BLaER1 (cell line): ENCODE data around the gene IQCH.

Source experiments
- H3K27ac ChIP-seq: shearing (Covaris generic); formaldehyde crosslinking; 2 replicates; pipeline ENCODE4 v1.8.1; 2022
- H3K27me3 ChIP-seq: shearing (Covaris generic); formaldehyde crosslinking; 2 replicates; pipeline ENCODE4 v1.8.1; 2022
- H3K36me3 ChIP-seq: shearing (Covaris generic); formaldehyde crosslinking; 2 replicates; pipeline ENCODE4 v1.8.1; 2022
- H3K4me1 ChIP-seq: shearing (Covaris generic); formaldehyde crosslinking; 2 replicates; pipeline ENCODE4 v1.8.1; 2022
- H3K4me2 ChIP-seq: shearing (Covaris generic); formaldehyde crosslinking; 2 replicates; pipeline ENCODE4 v1.8.1; 2022
- H3K4me3 ChIP-seq: shearing (Covaris generic); formaldehyde crosslinking; 2 replicates; pipeline ENCODE4 v1.8.1; 2022
- H3K9ac ChIP-seq: shearing (Covaris generic); formaldehyde crosslinking; 2 replicates; pipeline ENCODE4 v1.8.1; 2022
- H3K9me3 ChIP-seq: shearing (Covaris generic); formaldehyde crosslinking; 2 replicates; pipeline ENCODE4 v1.8.1; 2022
- H4K20me1 ChIP-seq: shearing (Covaris generic); formaldehyde crosslinking; 2 replicates; pipeline ENCODE4 v1.8.1; 2022
- Cebpa-rat ChIP-seq: shearing (Covaris generic); IDR thresholded peaks from 2 replicates; pipeline ENCODE4 v1.8.1; 2022

The IQCH gene

GRCh38 chr15:67319961-67320360 is 65.4 kb downstream of the IQCH start:
- TF ChIP-seq Cebpa-rat, result no peak
- Histone ChIP-seq H3K27ac (no peak overlapping the region), H3K4me2 (no peak overlapping the region), H3K9ac (no peak overlapping the region), H3K4me1 (no peaks in the 10 kb centered on the region), H3K9me3 (peaks cover 16% of the 10 kb centered on the region), H3K27me3 (no peaks in the 10 kb centered on the region), H3K4me3 (no peak overlapping the region), H3K36me3 (no peaks in the 10 kb centered on the region), H4K20me1 (no peaks in the 10 kb centered on the region)

GRCh38 chr15:67321352-67321751 is 66.8 kb downstream of the IQCH start:
- H3K27me3 ChIP-seq, result no peaks in the 10 kb centered on the region

GRCh38 chr15:67322481-67322880 is 67.9 kb downstream of the IQCH start:
- no peaks in the 10 kb centered on the region for H3K36me3 ChIP-seq
- no peaks in the 10 kb centered on the region for H4K20me1 ChIP-seq
- no peak overlapping the region for H3K4me2 ChIP-seq
- no peaks in the 10 kb centered on the region for H3K27me3 ChIP-seq
- no peaks in the 10 kb centered on the region for H3K4me1 ChIP-seq
- no peak overlapping the region for H3K27ac ChIP-seq
- TF ChIP-seq Cebpa-rat, result no peak
- H3K9ac ChIP-seq, result no peak overlapping the region
- H3K9me3 ChIP-seq, result peaks cover 19% of the 10 kb centered on the region
- H3K4me3 ChIP-seq, result no peak overlapping the region

More at GRCh38 chr15:67321352-67321751, 66.8 kb downstream of the IQCH start:
- Histone ChIP-seq H3K36me3 (no peaks in the 10 kb centered on the region), H3K9me3 (peaks cover 16% of the 10 kb centered on the region), H3K4me1 (no peaks in the 10 kb centered on the region), H3K27ac (no peak overlapping the region), H3K4me3 (no peak overlapping the region), H3K9ac (no peak overlapping the region), H3K4me2 (no peak overlapping the region), H4K20me1 (no peaks in the 10 kb centered on the region)
- no peak for TF ChIP-seq Cebpa-rat

GRCh38 chr15:67327312-67327711 is 72.7 kb downstream of the IQCH start:
- Histone ChIP-seq H3K4me3 (no peak overlapping the region), H3K36me3 (no peaks in the 10 kb centered on the region), H3K27ac (no peak overlapping the region), H3K27me3 (no peaks in the 10 kb centered on the region), H3K4me1 (no peaks in the 10 kb centered on the region), H4K20me1 (no peaks in the 10 kb centered on the region), H3K9ac (no peak overlapping the region), H3K4me2 (no peak overlapping the region), H3K9me3 (peaks cover 23% of the 10 kb centered on the region)
- no peak for TF ChIP-seq Cebpa-rat

GRCh38 chr15:67327737-67328136 is 73.2 kb downstream of the IQCH start:
- TF ChIP-seq Cebpa-rat, result no peak
- Histone ChIP-seq H3K9me3 (peaks cover 19% of the 10 kb centered on the region), H3K4me2 (no peak overlapping the region), H3K27ac (no peak overlapping the region), H3K27me3 (no peaks in the 10 kb centered on the region), H3K4me3 (no peak overlapping the region), H3K4me1 (no peaks in the 10 kb centered on the region), H4K20me1 (no peaks in the 10 kb centered on the region), H3K36me3 (no peaks in the 10 kb centered on the region), H3K9ac (no peak overlapping the region)

GRCh38 chr15:67329984-67330733 is 75.6 kb downstream of the IQCH start:
- no peak overlapping the region for H3K27ac ChIP-seq
- no peak overlapping the region for H3K4me3 ChIP-seq
- no peak overlapping the region for H3K4me2 ChIP-seq
- H3K36me3 ChIP-seq, result no peaks in the 10 kb centered on the region
- no peaks in the 10 kb centered on the region for H3K27me3 ChIP-seq
- H3K9ac ChIP-seq, result no peak overlapping the region
- H3K4me1 ChIP-seq, result no peaks in the 10 kb centered on the region
- TF ChIP-seq Cebpa-rat, result no peak
- H4K20me1 ChIP-seq, result no peaks in the 10 kb centered on the region
- H3K9me3 ChIP-seq, result peaks cover 8% of the 10 kb centered on the region

GRCh38 chr15:67331676-67332075 is 77.1 kb downstream of the IQCH start:
- Histone ChIP-seq H3K9ac (no peak overlapping the region), H3K4me3 (no peak overlapping the region), H3K27me3 (no peaks in the 10 kb centered on the region), H3K36me3 (no peaks in the 10 kb centered on the region), H3K27ac (no peak overlapping the region), H3K9me3 (peaks cover 8% of the 10 kb centered on the region), H3K4me2 (no peak overlapping the region), H4K20me1 (no peaks in the 10 kb centered on the region), H3K4me1 (no peaks in the 10 kb centered on the region)
- no peak for TF ChIP-seq Cebpa-rat

- H3K27ac ChIP-seq, result no peak overlapping the region
- H3K9ac ChIP-seq, result no peak overlapping the region
- TF ChIP-seq Cebpa-rat, result no peak
- H4K20me1 ChIP-seq, result no peaks in the 10 kb centered on the region
- H3K4me1 ChIP-seq, result no peaks in the 10 kb centered on the region
- no peaks in the 10 kb centered on the region for H3K9me3 ChIP-seq
- H3K4me3 ChIP-seq, result no peak overlapping the region
- no peak overlapping the region for H3K4me2 ChIP-seq
- H3K36me3 ChIP-seq, result no peaks in the 10 kb centered on the region
- H3K27me3 ChIP-seq, result no peaks in the 10 kb centered on the region
Measured at GRCh38 chr15:67335026-67335425, 80.4 kb downstream of the IQCH start.

- H3K4me1 ChIP-seq, result no peaks in the 10 kb centered on the region
- H3K27ac ChIP-seq, result no peak overlapping the region
- no peak overlapping the region for H3K4me2 ChIP-seq
- H3K4me3 ChIP-seq, result no peak overlapping the region
- no peaks in the 10 kb centered on the region for H3K36me3 ChIP-seq
- no peaks in the 10 kb centered on the region for H3K27me3 ChIP-seq
- no peak for TF ChIP-seq Cebpa-rat
- no peaks in the 10 kb centered on the region for H4K20me1 ChIP-seq
- no peaks in the 10 kb centered on the region for H3K9me3 ChIP-seq
- no peak overlapping the region for H3K9ac ChIP-seq
Measured at GRCh38 chr15:67335534-67336222, 81.1 kb downstream of the IQCH start.

- no peak overlapping the region for H3K9ac ChIP-seq
- H3K9me3 ChIP-seq, result peaks cover 14% of the 10 kb centered on the region; the same call in 1 of the 2 replicates
- no peak overlapping the region for H3K4me2 ChIP-seq
- no peaks in the 10 kb centered on the region for H3K27me3 ChIP-seq
- no peaks in the 10 kb centered on the region for H4K20me1 ChIP-seq
- TF ChIP-seq Cebpa-rat, result no peak
- H3K27ac ChIP-seq, result no peak overlapping the region
- no peaks in the 10 kb centered on the region for H3K36me3 ChIP-seq
- no peaks in the 10 kb centered on the region for H3K4me1 ChIP-seq
- H3K4me3 ChIP-seq, result no peak overlapping the region
Measured at GRCh38 chr15:67340630-67341029, 86.0 kb downstream of the IQCH start.
